ENCODE results near the gene INCA1.

DNA sequence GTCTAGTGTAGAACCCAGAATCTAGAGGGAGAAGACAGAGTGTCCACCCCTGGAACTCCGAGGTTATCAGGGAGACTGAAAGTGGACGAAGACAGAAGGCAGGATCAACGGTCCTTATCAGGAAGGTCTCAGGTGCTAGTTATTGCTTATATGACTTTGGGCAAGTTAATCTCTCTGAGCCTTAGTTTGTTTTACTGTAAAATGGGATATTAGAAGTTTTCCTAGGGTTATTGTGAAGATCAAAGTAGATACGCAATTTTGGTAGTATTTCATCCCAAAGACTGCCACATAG, 56.1 kb downstream of the INCA1 start:
- TF ChIP-seq, protein P1, sequence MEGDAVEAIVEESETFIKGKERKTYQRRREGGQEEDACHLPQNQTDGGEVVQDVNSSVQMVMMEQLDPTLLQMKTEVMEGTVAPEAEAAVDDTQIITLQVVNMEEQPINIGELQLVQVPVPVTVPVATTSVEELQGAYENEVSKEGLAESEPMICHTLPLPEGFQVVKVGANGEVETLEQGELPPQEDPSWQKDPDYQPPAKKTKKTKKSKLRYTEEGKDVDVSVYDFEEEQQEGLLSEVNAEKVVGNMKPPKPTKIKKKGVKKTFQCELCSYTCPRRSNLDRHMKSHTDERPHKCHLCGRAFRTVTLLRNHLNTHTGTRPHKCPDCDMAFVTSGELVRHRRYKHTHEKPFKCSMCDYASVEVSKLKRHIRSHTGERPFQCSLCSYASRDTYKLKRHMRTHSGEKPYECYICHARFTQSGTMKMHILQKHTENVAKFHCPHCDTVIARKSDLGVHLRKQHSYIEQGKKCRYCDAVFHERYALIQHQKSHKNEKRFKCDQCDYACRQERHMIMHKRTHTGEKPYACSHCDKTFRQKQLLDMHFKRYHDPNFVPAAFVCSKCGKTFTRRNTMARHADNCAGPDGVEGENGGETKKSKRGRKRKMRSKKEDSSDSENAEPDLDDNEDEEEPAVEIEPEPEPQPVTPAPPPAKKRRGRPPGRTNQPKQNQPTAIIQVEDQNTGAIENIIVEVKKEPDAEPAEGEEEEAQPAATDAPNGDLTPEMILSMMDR (IDR thresholded peaks at IDR 0.05): no peak
- TF ChIP-seq POLR2A (IDR thresholded peaks at IDR 0.05): no peak
